A549 (cell line): Measurements from ENCODE around the gene SMIM27. TPM values are rescaled to one million over a fixed set of nuclear protein-coding genes. Genes with fewer than 3 reads are reported as not detected.
A peak's percentile ranks its signal among the peaks of the same experiment; 100 is the strongest.

Experiments
- ATAC-seq, 2 experiments: fragments of 200-7000 bp in 1 of 2; fragments of >200 bp in 1 of 2; cut with Nextera tagmentation in 1 of 2; cut with Tn5 transposase in 1 of 2; 3 replicates each; pipeline versions ENCODE4 v1.8.0 to v1.9.1; 2018 to 2020; ENCODE audit warnings: mild to moderate bottlenecking in 1 of 2, moderate library complexity in 1 of 2
- CTCF ChIA-PET: fragments of 300-600 bp; sonication (Branson Sonifier 250); formaldehyde crosslinking; extraction: SDS; loops from one replicate; lab custom pipeline; 2021; ENCODE audit warnings: antibody characterized with exemption, inconsistent platforms; lab: Yijun Ruan, JAX
- POLR2A ChIA-PET: fragments of 350-600 bp; formaldehyde crosslinking; extraction: SDS; loops from one replicate; lab custom pipeline; 2021; ENCODE audit warnings: antibody characterized with exemption, inconsistent platforms; lab: Yijun Ruan, JAX
- DNase-seq, 2 experiments: peaks; one replicate each; pipeline versions ENCODE4 v3.0.0 to v3.0.0-alpha.2; 2011 to 2016; ENCODE audit warnings: low read depth in 1 of 2, low spot score in 1 of 2
- FAIRE-seq: peaks from 2 replicates; lab custom pipeline; 2011; peaks lifted over from hg19 to GRCh38; lab: Jason Lieb, UNC
- H3K27ac ChIP-seq, 2 experiments: fragments of >200 bp; sonication (Bioruptor Twin); formaldehyde crosslinking; 3 replicates each; pipeline ENCODE4 v1.5.1; 2016 to 2017
- H3K4me1 ChIP-seq: fragments of >200 bp; sonication (Bioruptor Twin); formaldehyde crosslinking; 3 replicates; pipeline ENCODE4 v1.6.1; 2016
- H3K4me2 ChIP-seq: fragments of >200 bp; sonication (Bioruptor Twin); formaldehyde crosslinking; 3 replicates; pipeline ENCODE4 v1.6.1; 2016
- H3K4me3 ChIP-seq: fragments of >200 bp; sonication (Bioruptor Twin); formaldehyde crosslinking; 3 replicates; pipeline ENCODE4 v1.5.1; 2016
- H3K9me3 ChIP-seq: fragments of >200 bp; sonication (Bioruptor Twin); formaldehyde crosslinking; 3 replicates; pipeline ENCODE4 v1.6.1; 2016
- BCL3 ChIP-seq: fragments of >200 bp; sonication (Bioruptor Twin); formaldehyde crosslinking; IDR thresholded peaks from 3 replicates; pipeline ENCODE4 v1.6.1; 2016
- BHLHE40 ChIP-seq: IDR thresholded peaks from 2 replicates; pipeline ENCODE4 v1.6.1; 2012; ENCODE audit warnings: low read depth, low read length, inconsistent platforms
- CBX2 ChIP-seq: fragments of 200-600 bp; sonication (generic); IDR thresholded peaks from 2 replicates; pipeline ENCODE4 v1.6.1; 2016; ENCODE audit warnings: low read depth, mild to moderate bottlenecking, borderline replicate concordance
- CEBPB ChIP-seq, 2 experiments: fragments of >200 bp in 1 of 2; sonication (Bioruptor Twin) in 1 of 2; formaldehyde crosslinking in 1 of 2; IDR thresholded peaks; 2 replicates each; pipeline ENCODE4 v1.6.1; 2012 to 2016
- CTCF ChIP-seq: fragments of >200 bp; sonication (Bioruptor Twin); formaldehyde crosslinking; IDR thresholded peaks from 3 replicates; pipeline ENCODE4 v1.5.1; 2016
- E2F6 ChIP-seq: IDR thresholded peaks from 2 replicates; pipeline ENCODE4 v1.6.1; 2012; ENCODE audit warnings: low read depth, borderline replicate concordance
- EHF ChIP-seq: fragments of 250-450 bp; sonication (Bioruptor Pico); IDR thresholded peaks from 2 replicates; pipeline ENCODE4 v1.5.0; 2020; ENCODE audit warnings: mild to moderate bottlenecking
- EHMT2 ChIP-seq: fragments of 200-600 bp; sonication (generic); IDR thresholded peaks from 2 replicates; pipeline ENCODE4 v1.6.1; 2016; ENCODE audit warnings: antibody characterized with exemption, low read depth, mild to moderate bottlenecking, moderate library complexity
- ESRRA ChIP-seq: fragments of 150-350 bp; IDR thresholded peaks from 2 replicates; pipeline ENCODE4 v1.6.1; 2014; ENCODE audit warnings: mild to moderate bottlenecking, low read length, borderline replicate concordance
- GATA3 ChIP-seq: IDR thresholded peaks from 2 replicates; pipeline ENCODE4 v1.6.1; 2012; ENCODE audit warnings: borderline replicate concordance
- HOXB13 ChIP-seq: fragments of 250-450 bp; sonication (Bioruptor Pico); IDR thresholded peaks from 2 replicates; pipeline ENCODE4 v1.5.0; 2020; ENCODE audit warnings: low read depth, mild to moderate bottlenecking, moderate library complexity
- HOXB5 ChIP-seq: fragments of 250-450 bp; sonication (Bioruptor Pico); IDR thresholded peaks from 2 replicates; pipeline ENCODE4 v1.5.0; 2020; ENCODE audit warnings: mild to moderate bottlenecking, moderate library complexity
- JUN ChIP-seq, 2 experiments: fragments of >200 bp; sonication (Bioruptor Twin); formaldehyde crosslinking; IDR thresholded peaks; 2 replicates in 1 of 2; 3 replicates in 1 of 2; pipeline ENCODE4 v1.6.1; 2016 to 2017
- JUNB ChIP-seq: fragments of >200 bp; sonication (Bioruptor Twin); formaldehyde crosslinking; IDR thresholded peaks from 2 replicates; pipeline ENCODE4 v1.6.1; 2016
- KDM5A ChIP-seq: fragments of 200-600 bp; sonication (generic); IDR thresholded peaks from 2 replicates; pipeline ENCODE4 v1.6.1; 2016; ENCODE audit warnings: antibody characterized with exemption, mild to moderate bottlenecking
- MAZ ChIP-seq: fragments of 150-350 bp; IDR thresholded peaks from 2 replicates; pipeline ENCODE4 v1.6.1; 2014; ENCODE audit warnings: antibody characterized with exemption, low read depth, low read length, borderline replicate concordance
- NFE2L2 ChIP-seq: fragments of 150-350 bp; conservative IDR thresholded peaks from 2 replicates; pipeline ENCODE4 v1.6.1; 2014; ENCODE audit warnings: low read length
- NPAS2 ChIP-seq: fragments of 250-450 bp; sonication (Bioruptor Pico); IDR thresholded peaks from 2 replicates; pipeline ENCODE4 v1.8.0; 2022; ENCODE audit warnings: mild to moderate bottlenecking, moderate library complexity, borderline replicate concordance
- NR3C1 ChIP-seq: fragments of >200 bp; sonication (Bioruptor Twin); formaldehyde crosslinking; IDR thresholded peaks from 3 replicates; pipeline ENCODE4 v1.6.1; 2017
- PHF8 ChIP-seq: fragments of 200-600 bp; sonication (generic); IDR thresholded peaks from 2 replicates; pipeline ENCODE4 v1.6.1; 2016; ENCODE audit warnings: low read depth, mild to moderate bottlenecking, antibody characterized with exemption, moderate library complexity, borderline replicate concordance
- POLR2A ChIP-seq: IDR thresholded peaks from 2 replicates; pipeline ENCODE4 v1.6.1; 2012; ENCODE audit warnings: mild to moderate bottlenecking, low read length
- POLR2AphosphoS2 ChIP-seq: conservative IDR thresholded peaks from 2 replicates; pipeline ENCODE4 v1.6.1; 2012; ENCODE audit warnings: low read length, improper control_type of control experiment, inconsistent platforms
- RARB ChIP-seq: fragments of 250-450 bp; sonication (Bioruptor Pico); IDR thresholded peaks from 2 replicates; pipeline ENCODE4 v1.8.0; 2021; ENCODE audit warnings: mild to moderate bottlenecking, moderate library complexity
- SMC3 ChIP-seq: fragments of >200 bp; sonication (Bioruptor Twin); formaldehyde crosslinking; IDR thresholded peaks from 3 replicates; pipeline ENCODE4 v1.6.1; 2018; ENCODE audit warnings: inconsistent platforms
- TFCP2L1 ChIP-seq: fragments of 250-450 bp; sonication (Bioruptor Pico); IDR thresholded peaks from 2 replicates; pipeline ENCODE4 v1.5.0; 2021; ENCODE audit warnings: mild to moderate bottlenecking
- TP53 ChIP-seq: fragments of 250-450 bp; sonication (Bioruptor Pico); IDR thresholded peaks from 2 replicates; pipeline ENCODE4 v1.5.0; 2021; ENCODE audit warnings: mild to moderate bottlenecking, moderate library complexity
- ZC3H11A ChIP-seq: fragments of 450-650 bp; IDR thresholded peaks from 2 replicates; pipeline ENCODE4 v1.6.1; 2014; ENCODE audit warnings: antibody characterized with exemption, mild to moderate bottlenecking
- ZSCAN20 ChIP-seq: fragments of 250-450 bp; sonication (Bioruptor Pico); IDR thresholded peaks from 2 replicates; pipeline ENCODE4 v1.8.0; 2022; ENCODE audit warnings: mild to moderate bottlenecking, moderate library complexity
- WGBS: methylation state at CpG from one replicate; pipeline ENCODE4 v1.1.6; 2017; ENCODE audit errors: missing lambda C conversion rate; 5-methylcytosine and 5-hydroxymethylcytosine counted together
- polyA plus RNA-seq, 4 experiments: library from polyadenylated mRNA; depleted of rRNA in 3 of 4; stranded (reverse); fragments of >200 nt; fragmentation: RNase III in 1 of 4; extraction: RNeasy Plus Mini Kit Qiagen cat#74134 plus additional on column Dnase treatment in 1 of 4; gene quantifications; 2 replicates in 3 of 4; 3 replicates in 1 of 4; pipeline ENCODE4 v1.2.3, GENCODE V29; 2011 to 2017

Gene SMIM27
- polyA plus RNA-seq, 2 of the 4 experiments (the other 2 are of a cell fraction), result 12.4 to 21.1 TPM

GRCh38 chr9:32571969-32572899 is 20.1 kb downstream of the SMIM27 start (continued):
- TF ChIP-seq CTCF (peak; percentile 67), EHMT2 (no peak), BHLHE40 (no peak), NR3C1 (no peak), BCL3 (no peak), SMC3 (peak; percentile 81), KDM5A (peak; percentile 77; the same call in 1 of the 2 replicates), E2F6 (no peak)

- peak; percentile 95 to 97 for ATAC-seq
- Histone ChIP-seq H3K4me3 (peak within 1 kb of the TSS; percentile 90), H3K4me2 (peak within 1 kb of the TSS; percentile 83), H3K27ac (peak within 1 kb of the TSS; percentile 79 to 92), H3K4me1 (peaks cover 17% of the 10 kb centered on the region), H3K9me3 (no peaks in the 10 kb centered on the region)
- ChIA-PET CTCF (interaction anchor here (0.8 to 13.6 kb wide), 22 partner anchors 9 to 398 kb away, joined by 3 to 507 read pairs (median 5); partner anchors contain the start of genes ACO1 and RIGI), POLR2A (interaction anchor here (0.7 to 2.3 kb wide), 9 partner anchors 17 to 452 kb away, joined by 3 to 14 read pairs (median 5); partner anchors contain the start of genes ACO1, DNAJA1 and SMIM27)
- 2% methylated on average over 36 of the region's 36 CpGs for WGBS
- peak; percentile 89 to 95 for DNase-seq
- peak; percentile 28 for FAIRE-seq
- TF ChIP-seq HOXB5 (no peak), E2F6 (peak; percentile 46), POLR2AphosphoS2 (no peak), EHF (CRISPR knock-in tag) (no peak), CTCF (no peak), GATA3 (0 out of 2 replicates have a peak, but pooled peaks have one; percentile 43), BCL3 (peak; percentile 70; the same call in 2 of the 3 replicates), ESRRA (no peak), HOXB13 (CRISPR knock-in tag) (no peak), ZC3H11A (no peak), JUN (IDR thresholded peaks at IDR 0.05) (peak; percentile 63 to 84), TFCP2L1 (CRISPR knock-in tag) (no peak), MAZ (no peak), ZSCAN20 (CRISPR knock-in tag) (no peak), CEBPB (IDR thresholded peaks at IDR 0.05) (peak in 1 of 2 experiments; percentile 40; a peak in 1 of 4 replicates), POLR2A (peak; percentile 80), BHLHE40 (no peak), TP53 (CRISPR knock-in tag) (no peak), EHMT2 (no peak), RARB (CRISPR knock-in tag) (no peak), PHF8 (peak; percentile 82), NFE2L2 (no peak), JUNB (no peak), NR3C1 (no peak), NPAS2 (CRISPR knock-in tag) (no peak), CBX2 (no peak), KDM5A (peak; percentile 79)
Observed at GRCh38 chr9:32572900-32573523, 20.9 kb downstream of the SMIM27 start, which contains the start of gene NDUFB6. Gene NDUFB6, minus strand, starts transcription at chr9:32573159. Its CDS starts 99 bp downstream, at chr9:32573060.
